ENCODE measurements around the gene GPC5. TPM values are rescaled to one million over a fixed set of nuclear protein-coding genes. Genes with fewer than 3 reads are reported as not detected.

Gene GPC5
- total and polyA plus RNA-seq, 7 experiments from 2014 or later, result 0.10 to 0.38 TPM; not detected in 5

DNA sequence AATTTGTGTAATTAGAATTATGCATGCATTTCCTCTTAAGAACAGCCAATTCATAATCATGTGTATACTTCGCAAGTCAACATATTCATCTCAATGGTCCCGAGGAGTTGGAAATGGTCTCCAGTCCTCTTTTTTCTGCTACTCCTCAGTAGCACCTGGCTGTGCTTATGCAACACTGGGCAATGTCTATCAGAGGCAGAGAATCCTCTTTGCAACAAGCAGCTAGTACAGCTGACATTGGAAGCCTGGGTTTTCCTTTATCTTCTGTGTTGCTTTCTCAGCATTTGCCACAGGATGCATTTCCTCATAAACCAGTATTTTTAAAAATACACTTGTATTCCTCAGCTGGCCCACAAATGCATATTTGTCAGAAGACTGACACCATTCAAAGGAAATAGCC is 1422.9 kb downstream of the GPC5 start:
- POLR2A ChIA-PET, result no interaction called here
- Mint-ChIP-seq H3K4me3 (no peak overlapping the region), H3K4me1 (no peaks in the 10 kb centered on the region), H3K9me3 (peaks cover 0 to 9% (median 3%) of the 10 kb centered on the region in 11 donors), H3K36me3 (no peaks in the 10 kb centered on the region), H3K27me3 (no peaks in the 10 kb centered on the region), H3K27ac (no peak overlapping the region)
- Histone ChIP-seq H3K27ac (ENCODE audit: low read depth, low read length) (no peak overlapping the region), H3K36me3 (ENCODE audit: control insufficient read depth in 2 of 3, insufficient read depth in 3 of 3, low read length in 3 of 3) (no peaks in the 10 kb centered on the region), H3K27me3 (ENCODE audit: control insufficient read depth in 2 of 2, insufficient read depth in 2 of 2, low read length in 2 of 2) (no peaks in the 10 kb centered on the region), H3K4me3 (ENCODE audit: low read length) (no peak overlapping the region), H3K4me1 (ENCODE audit: control insufficient read depth in 2 of 2, insufficient read depth in 2 of 2, low read length in 2 of 2) (no peaks in the 10 kb centered on the region), H3K9me3 (ENCODE audit: control insufficient read depth in 2 of 3, low read length in 3 of 3) (no peaks in the 10 kb centered on the region)
- CTCF ChIA-PET, result no interaction called here
- intact Hi-C loops (cut with micrococcal nuclease), result no loop called here
- DNase-seq, result no peak
- ATAC-seq, result no peak

DNA sequence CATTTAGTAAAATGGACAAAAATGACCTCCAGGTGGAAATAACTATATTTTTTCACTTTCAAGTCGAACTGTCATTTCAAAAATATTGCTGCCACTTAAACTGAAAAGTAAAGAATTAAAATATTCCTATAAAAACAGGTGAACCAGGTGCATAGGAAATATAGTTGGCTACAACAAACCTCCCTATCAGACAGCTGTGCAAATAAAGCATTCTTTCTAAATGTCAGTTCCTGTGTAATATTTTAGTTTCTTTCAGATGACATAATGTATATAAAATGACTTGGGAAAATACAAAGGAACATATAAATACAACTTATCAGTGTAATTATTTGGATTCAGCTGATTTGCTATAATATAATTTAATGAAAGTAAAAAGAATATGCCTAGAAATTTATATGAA is 1424.6 kb downstream of the GPC5 start:
- Histone ChIP-seq H3K27ac (ENCODE audit: low read depth, low read length) (no peak overlapping the region), H3K4me1 (ENCODE audit: control insufficient read depth in 2 of 2, insufficient read depth in 2 of 2, low read length in 2 of 2) (no peaks in the 10 kb centered on the region), H3K9me3 (ENCODE audit: control insufficient read depth in 2 of 3, low read length in 3 of 3) (no peaks in the 10 kb centered on the region), H3K4me3 (ENCODE audit: low read length) (no peak overlapping the region), H3K27me3 (ENCODE audit: control insufficient read depth in 2 of 2, insufficient read depth in 2 of 2, low read length in 2 of 2) (no peaks in the 10 kb centered on the region), H3K36me3 (ENCODE audit: control insufficient read depth in 2 of 3, insufficient read depth in 3 of 3, low read length in 3 of 3) (no peaks in the 10 kb centered on the region)
- H3K9me3 Mint-ChIP-seq, result peaks cover 0 to 9% (median 3%) of the 10 kb centered on the region in 11 donors
- H3K4me3 Mint-ChIP-seq, result no peak overlapping the region
- CTCF ChIA-PET, result no interaction called here
- no peaks in the 10 kb centered on the region for H3K27me3 Mint-ChIP-seq
- DNase-seq (no peak), ATAC-seq (no peak)
- POLR2A ChIA-PET, result no interaction called here
- intact Hi-C loops (cut with micrococcal nuclease), result no loop called here
- H3K4me1 Mint-ChIP-seq, result no peaks in the 10 kb centered on the region
- H3K36me3 Mint-ChIP-seq, result no peaks in the 10 kb centered on the region
- H3K27ac Mint-ChIP-seq, result no peak overlapping the region

DNA sequence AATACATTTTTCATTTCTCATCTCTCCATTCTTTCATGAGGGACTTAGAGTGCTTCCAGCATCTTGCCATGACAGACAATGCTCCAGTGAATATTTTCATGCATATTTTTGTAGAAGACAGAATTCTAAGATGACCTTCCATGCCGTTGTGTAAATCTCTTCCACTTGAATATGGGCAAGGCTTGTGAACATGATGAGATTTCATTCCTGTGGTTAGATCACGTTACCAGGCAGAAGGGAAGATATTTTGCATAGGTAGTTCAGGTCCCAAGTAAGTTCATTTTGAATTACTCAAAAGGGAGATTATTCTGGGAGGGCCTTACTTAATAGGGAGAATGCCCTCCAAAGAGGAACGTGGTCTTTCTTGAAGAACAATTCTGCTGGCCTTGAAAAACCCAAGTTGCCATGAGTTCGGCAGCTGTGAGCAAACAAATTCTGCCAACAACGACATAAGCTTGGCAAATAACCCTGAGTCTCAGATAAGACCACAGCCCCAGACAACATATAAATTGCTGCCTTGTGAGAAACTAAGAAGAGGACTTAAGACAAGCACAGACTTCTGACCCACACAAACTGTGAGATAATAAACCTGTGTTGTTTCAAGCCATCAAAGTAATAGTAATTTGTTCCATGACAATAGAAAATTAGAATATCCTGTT is 1427.6 kb downstream of the GPC5 start:
- no peaks in the 10 kb centered on the region for H3K27me3 Mint-ChIP-seq
- no peak overlapping the region for H3K27ac Mint-ChIP-seq
- no peak overlapping the region for H3K4me3 Mint-ChIP-seq
- no peaks in the 10 kb centered on the region for H3K9me3 ChIP-seq (ENCODE audit: control insufficient read depth in 2 of 3, low read length in 3 of 3)
- intact Hi-C loops (cut with micrococcal nuclease), result no loop called here
- no peaks in the 10 kb centered on the region for H3K4me1 Mint-ChIP-seq
- ATAC-seq, result no peak
- no peak overlapping the region for H3K4me3 ChIP-seq (ENCODE audit: low read length)
- no peak for DNase-seq
- CTCF ChIA-PET, result no interaction called here
- H3K4me1 ChIP-seq (ENCODE audit: control insufficient read depth in 2 of 2, insufficient read depth in 2 of 2, low read length in 2 of 2), result no peaks in the 10 kb centered on the region
- H3K36me3 Mint-ChIP-seq, result no peaks in the 10 kb centered on the region
- POLR2A ChIA-PET, result no interaction called here
- H3K27ac ChIP-seq (ENCODE audit: low read depth, low read length), result no peak overlapping the region
- peaks cover 0 to 7% (median 0%) of the 10 kb centered on the region in 11 donors for H3K9me3 Mint-ChIP-seq
- no peaks in the 10 kb centered on the region for H3K36me3 ChIP-seq (ENCODE audit: control insufficient read depth in 2 of 3, insufficient read depth in 3 of 3, low read length in 3 of 3)
- no peaks in the 10 kb centered on the region for H3K27me3 ChIP-seq (ENCODE audit: control insufficient read depth in 2 of 2, insufficient read depth in 2 of 2, low read length in 2 of 2)

DNA sequence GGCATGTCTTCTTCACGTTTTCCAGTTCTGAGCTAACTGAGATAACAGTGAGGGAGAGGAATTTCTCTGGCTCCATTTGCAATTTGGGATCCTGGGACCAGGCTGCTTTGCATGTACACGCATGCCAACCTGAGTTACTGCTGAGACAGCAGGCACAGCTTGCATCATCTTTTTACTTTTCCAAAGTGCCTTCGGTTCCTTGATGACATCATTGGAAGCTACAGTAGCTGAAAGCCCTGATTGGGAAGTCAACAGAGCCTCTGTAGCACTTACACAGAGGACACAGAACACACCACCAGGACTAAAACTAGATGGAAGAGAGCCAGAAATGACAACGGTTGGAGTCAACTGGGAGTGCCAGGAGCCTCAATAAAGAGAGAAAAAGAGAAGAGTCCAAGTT is 1429.1 kb downstream of the GPC5 start:
- CTCF ChIA-PET, result interaction anchor here (1.2 kb wide), 1 partner anchor 22 kb away, joined by 3 read pairs; no protein-coding TSS in a partner anchor
- Mint-ChIP-seq H3K4me3 (no peak overlapping the region), H3K36me3 (no peaks in the 10 kb centered on the region), H3K27ac (no peak overlapping the region), H3K4me1 (no peaks in the 10 kb centered on the region), H3K27me3 (no peaks in the 10 kb centered on the region), H3K9me3 (peaks cover 0 to 8% (median 0%) of the 10 kb centered on the region in 11 donors)
- POLR2A ChIA-PET, result no interaction called here
- no peak overlapping the region for H3K4me3 ChIP-seq (ENCODE audit: low read length)
- no peaks in the 10 kb centered on the region for H3K4me1 ChIP-seq (ENCODE audit: control insufficient read depth in 2 of 2, insufficient read depth in 2 of 2, low read length in 2 of 2)
- intact Hi-C loops (cut with micrococcal nuclease), result no loop called here
- no peaks in the 10 kb centered on the region for H3K9me3 ChIP-seq (ENCODE audit: control insufficient read depth in 2 of 3, low read length in 3 of 3)
- no peak for DNase-seq
- no peaks in the 10 kb centered on the region for H3K36me3 ChIP-seq (ENCODE audit: control insufficient read depth in 2 of 3, insufficient read depth in 3 of 3, low read length in 3 of 3)
- H3K27ac ChIP-seq (ENCODE audit: low read depth, low read length), result no peak overlapping the region
- ATAC-seq, result no peak
- H3K27me3 ChIP-seq (ENCODE audit: control insufficient read depth in 2 of 2, insufficient read depth in 2 of 2, low read length in 2 of 2), result no peaks in the 10 kb centered on the region

DNA sequence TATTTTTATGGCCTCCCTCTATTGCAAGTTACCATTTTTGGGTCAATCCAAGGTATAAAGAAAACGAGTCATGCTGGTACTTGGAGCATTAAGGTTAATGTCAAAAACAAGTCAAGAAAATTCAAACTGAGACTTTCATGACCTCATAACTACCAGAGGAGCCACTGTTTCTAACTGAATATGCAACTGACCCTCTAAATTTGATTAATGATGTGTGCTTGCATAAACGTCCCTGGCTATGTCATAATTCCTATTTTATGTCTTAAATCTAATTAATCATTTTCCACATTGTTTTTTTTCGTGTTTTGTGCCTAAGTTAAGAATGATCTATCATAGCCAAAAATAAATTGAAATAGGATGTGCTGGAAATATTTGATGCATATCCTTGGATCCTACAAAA is 1431.5 kb downstream of the GPC5 start:
- H3K4me3 Mint-ChIP-seq, result no peak overlapping the region
- Histone ChIP-seq H3K27me3 (ENCODE audit: control insufficient read depth in 2 of 2, insufficient read depth in 2 of 2, low read length in 2 of 2) (no peaks in the 10 kb centered on the region), H3K27ac (ENCODE audit: low read depth, low read length) (no peak overlapping the region), H3K36me3 (ENCODE audit: control insufficient read depth in 2 of 3, insufficient read depth in 3 of 3, low read length in 3 of 3) (no peaks in the 10 kb centered on the region), H3K9me3 (ENCODE audit: control insufficient read depth in 2 of 3, low read length in 3 of 3) (no peaks in the 10 kb centered on the region), H3K4me1 (ENCODE audit: control insufficient read depth in 2 of 2, insufficient read depth in 2 of 2, low read length in 2 of 2) (no peaks in the 10 kb centered on the region), H3K4me3 (ENCODE audit: low read length) (no peak overlapping the region)
- H3K27ac Mint-ChIP-seq, result no peak overlapping the region
- peaks cover 0 to 8% (median 0%) of the 10 kb centered on the region in 11 donors for H3K9me3 Mint-ChIP-seq
- intact Hi-C loops (cut with micrococcal nuclease), result no loop called here
- ATAC-seq (no peak), DNase-seq (no peak)
- H3K4me1 Mint-ChIP-seq, result no peaks in the 10 kb centered on the region
- no peaks in the 10 kb centered on the region for H3K36me3 Mint-ChIP-seq
- POLR2A ChIA-PET, result no interaction called here
- no peaks in the 10 kb centered on the region for H3K27me3 Mint-ChIP-seq
- CTCF ChIA-PET, result no interaction called here

DNA sequence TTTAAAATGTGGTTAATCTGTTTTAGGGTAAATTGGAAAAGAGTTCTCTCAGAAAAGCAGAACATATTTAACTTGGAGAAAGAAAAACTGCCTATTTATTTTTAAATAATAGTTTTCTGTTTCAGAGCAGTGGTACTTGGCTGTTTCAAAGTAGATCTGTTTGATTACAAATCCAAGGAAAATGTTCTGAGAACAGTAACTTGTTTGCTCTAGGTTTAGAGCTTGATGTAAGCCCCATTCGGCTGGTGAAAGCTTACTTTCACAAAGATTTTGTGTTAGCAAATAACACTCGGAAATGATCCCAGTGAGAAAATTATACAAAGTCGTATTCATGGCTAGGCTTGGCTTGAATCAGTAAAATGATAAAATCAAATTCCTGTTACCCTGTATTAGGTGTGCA is 1432.4 kb downstream of the GPC5 start:
- Mint-ChIP-seq H3K4me1 (no peaks in the 10 kb centered on the region), H3K36me3 (no peaks in the 10 kb centered on the region), H3K4me3 (no peak overlapping the region), H3K27me3 (no peaks in the 10 kb centered on the region), H3K27ac (no peak overlapping the region), H3K9me3 (peaks cover 0 to 8% (median 0%) of the 10 kb centered on the region in 11 donors)
- no peaks in the 10 kb centered on the region for H3K27me3 ChIP-seq (ENCODE audit: control insufficient read depth in 2 of 2, insufficient read depth in 2 of 2, low read length in 2 of 2)
- no peaks in the 10 kb centered on the region for H3K36me3 ChIP-seq (ENCODE audit: control insufficient read depth in 2 of 3, insufficient read depth in 3 of 3, low read length in 3 of 3)
- H3K4me1 ChIP-seq (ENCODE audit: control insufficient read depth in 2 of 2, insufficient read depth in 2 of 2, low read length in 2 of 2), result no peaks in the 10 kb centered on the region
- intact Hi-C loops (cut with micrococcal nuclease), result no loop called here
- no peak for DNase-seq
- CTCF ChIA-PET, result no interaction called here
- no peak for ATAC-seq
- H3K27ac ChIP-seq (ENCODE audit: low read depth, low read length), result no peak overlapping the region
- no peaks in the 10 kb centered on the region for H3K9me3 ChIP-seq (ENCODE audit: control insufficient read depth in 2 of 3, low read length in 3 of 3)
- no peak overlapping the region for H3K4me3 ChIP-seq (ENCODE audit: low read length)
- POLR2A ChIA-PET, result no interaction called here

DNA sequence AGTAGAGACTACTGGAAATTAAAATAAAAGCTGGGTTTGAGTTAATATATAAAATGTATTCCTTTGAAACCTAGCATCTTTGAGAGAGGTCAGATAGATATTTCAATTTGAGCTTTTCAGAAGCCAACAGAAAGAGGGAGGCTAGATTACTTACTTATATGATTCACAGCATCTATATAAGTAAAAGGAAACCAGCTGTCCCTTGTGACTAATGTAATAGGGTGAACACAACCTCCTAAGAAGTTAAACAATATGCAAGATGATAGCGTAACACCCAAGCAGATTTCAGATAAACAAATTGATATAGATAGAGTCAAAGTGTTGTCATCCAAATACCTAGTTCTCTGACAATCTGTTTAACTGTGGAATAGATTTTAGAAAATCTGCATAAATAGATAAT is 1434.7 kb downstream of the GPC5 start:
- CTCF ChIA-PET, result no interaction called here
- H3K27me3 Mint-ChIP-seq, result no peaks in the 10 kb centered on the region
- POLR2A ChIA-PET, result no interaction called here
- H3K4me1 ChIP-seq (ENCODE audit: control insufficient read depth in 2 of 2, insufficient read depth in 2 of 2, low read length in 2 of 2), result no peaks in the 10 kb centered on the region
- no peaks in the 10 kb centered on the region for H3K36me3 Mint-ChIP-seq
- no peak overlapping the region for H3K27ac Mint-ChIP-seq
- no peaks in the 10 kb centered on the region for H3K4me1 Mint-ChIP-seq
- no peak for ATAC-seq
- intact Hi-C loops (cut with micrococcal nuclease), result no loop called here
- no peak for DNase-seq
- H3K27me3 ChIP-seq (ENCODE audit: control insufficient read depth in 2 of 2, insufficient read depth in 2 of 2, low read length in 2 of 2), result no peaks in the 10 kb centered on the region
- H3K27ac ChIP-seq (ENCODE audit: low read depth, low read length), result no peak overlapping the region
- no peak overlapping the region for H3K4me3 Mint-ChIP-seq
- H3K9me3 Mint-ChIP-seq, result peaks cover 0 to 5% (median 2%) of the 10 kb centered on the region in 11 donors
- no peaks in the 10 kb centered on the region for H3K9me3 ChIP-seq (ENCODE audit: control insufficient read depth in 2 of 3, low read length in 3 of 3)
- no peaks in the 10 kb centered on the region for H3K36me3 ChIP-seq (ENCODE audit: control insufficient read depth in 2 of 3, insufficient read depth in 3 of 3, low read length in 3 of 3)
- H3K4me3 ChIP-seq (ENCODE audit: low read length), result no peak overlapping the region
